C4-2B (cell line): ENCODE data around the gene LRRC4.

Experiments used
- ZFX ChIP-seq: fragments of 450-650 bp; IDR thresholded peaks from 2 replicates; pipeline ENCODE4 v1.6.1; 2017
- TF ChIP-seq, protein P1 (sequence below): fragments of 450-650 bp; conservative IDR thresholded peaks from 2 replicates; pipeline ENCODE4 v1.5.1; 2017; ENCODE audit warnings: mild to moderate bottlenecking

DNA sequence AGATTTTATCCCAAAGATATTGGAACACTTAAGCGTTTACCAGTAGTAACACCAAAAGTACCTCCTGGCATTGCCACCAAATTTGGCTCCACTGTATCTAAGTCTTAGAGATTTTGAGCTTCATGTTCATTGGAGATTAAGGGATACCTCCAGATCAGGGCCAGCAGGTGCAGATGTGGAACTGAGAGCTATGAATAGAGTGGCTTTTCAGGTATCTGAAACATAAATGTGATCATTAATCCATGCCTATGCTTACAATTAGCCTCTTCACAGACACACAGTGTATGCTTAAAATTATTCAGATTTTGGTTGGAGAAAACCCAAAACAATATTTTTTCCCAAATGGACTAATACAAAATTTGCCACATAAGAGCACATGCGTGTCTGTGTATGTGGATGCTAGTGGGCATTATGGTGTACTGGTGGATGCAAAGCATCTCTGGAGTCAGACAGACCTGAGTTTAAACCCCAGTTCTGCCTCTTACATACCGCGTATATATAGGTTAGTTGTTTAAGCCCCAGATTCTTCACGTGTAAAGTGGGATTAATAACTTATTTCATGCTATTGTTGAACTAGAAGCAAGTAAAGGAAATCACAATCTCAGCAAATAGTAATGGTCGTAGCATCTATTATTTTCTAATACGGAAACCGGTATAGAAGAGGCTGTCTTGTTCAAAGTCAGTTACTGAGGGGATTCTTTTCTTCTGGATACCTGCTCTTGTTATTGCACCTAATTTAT lies 6.8 kb upstream of the LRRC4 start:
- TF ChIP-seq, protein P1, sequence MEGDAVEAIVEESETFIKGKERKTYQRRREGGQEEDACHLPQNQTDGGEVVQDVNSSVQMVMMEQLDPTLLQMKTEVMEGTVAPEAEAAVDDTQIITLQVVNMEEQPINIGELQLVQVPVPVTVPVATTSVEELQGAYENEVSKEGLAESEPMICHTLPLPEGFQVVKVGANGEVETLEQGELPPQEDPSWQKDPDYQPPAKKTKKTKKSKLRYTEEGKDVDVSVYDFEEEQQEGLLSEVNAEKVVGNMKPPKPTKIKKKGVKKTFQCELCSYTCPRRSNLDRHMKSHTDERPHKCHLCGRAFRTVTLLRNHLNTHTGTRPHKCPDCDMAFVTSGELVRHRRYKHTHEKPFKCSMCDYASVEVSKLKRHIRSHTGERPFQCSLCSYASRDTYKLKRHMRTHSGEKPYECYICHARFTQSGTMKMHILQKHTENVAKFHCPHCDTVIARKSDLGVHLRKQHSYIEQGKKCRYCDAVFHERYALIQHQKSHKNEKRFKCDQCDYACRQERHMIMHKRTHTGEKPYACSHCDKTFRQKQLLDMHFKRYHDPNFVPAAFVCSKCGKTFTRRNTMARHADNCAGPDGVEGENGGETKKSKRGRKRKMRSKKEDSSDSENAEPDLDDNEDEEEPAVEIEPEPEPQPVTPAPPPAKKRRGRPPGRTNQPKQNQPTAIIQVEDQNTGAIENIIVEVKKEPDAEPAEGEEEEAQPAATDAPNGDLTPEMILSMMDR: no peak
- TF ChIP-seq ZFX: no peak
